Kidney tubule cell (primary cell): ENCODE data around the gene ZNF593.

Source experiments
- DNase-seq: peaks from one replicate; pipeline ENCODE4 v3.0.0-alpha.2; 2018; ENCODE audit warnings: low spot score

The ZNF593 gene

DNA sequence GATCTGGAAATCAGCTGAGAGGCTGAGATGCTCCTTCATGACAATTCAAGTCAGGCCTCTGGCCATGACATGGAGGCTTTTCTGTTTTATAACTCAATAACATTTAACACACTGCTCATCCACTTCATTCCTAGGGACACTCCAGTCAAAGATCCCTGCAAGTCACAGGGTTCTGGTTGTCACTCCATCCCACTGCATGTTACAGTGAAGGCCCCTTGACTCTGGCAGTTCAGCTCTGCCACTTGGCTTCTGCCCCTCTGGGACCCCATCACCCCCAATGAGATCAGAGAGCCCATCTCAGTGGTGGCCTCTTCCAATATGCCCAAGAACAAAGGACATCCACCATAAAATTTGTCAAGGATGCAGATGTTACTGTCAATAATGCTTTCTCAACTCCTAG lies 20.8 kb upstream of the ZNF593 start:
- DNase-seq, result no peak

DNA sequence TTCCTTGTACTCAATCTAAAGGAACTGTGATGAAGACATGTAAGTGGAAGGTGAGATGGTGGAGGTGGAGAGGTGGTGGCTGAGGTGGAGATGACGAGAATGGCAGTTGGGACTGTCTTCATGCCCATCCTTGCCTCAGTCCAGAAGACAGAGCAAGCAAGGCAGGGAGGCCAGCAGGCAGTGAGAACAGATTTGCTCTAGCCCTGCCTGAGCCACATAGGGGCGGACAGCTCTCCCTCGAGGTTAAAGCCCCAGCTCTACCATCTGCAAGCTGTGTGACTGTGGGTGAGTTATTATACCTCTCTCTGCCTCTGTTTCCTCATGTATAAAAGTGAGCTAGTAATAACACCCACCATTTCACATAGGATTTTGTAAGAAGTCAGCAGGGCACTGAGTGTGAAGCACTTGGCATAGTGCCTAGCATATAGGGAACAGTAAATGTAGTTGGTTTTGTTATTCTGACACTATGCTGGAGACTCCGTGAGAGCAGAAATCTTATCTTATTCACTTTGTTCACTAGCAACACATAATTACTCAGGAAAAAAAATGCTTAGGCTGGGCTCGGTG lies 15.7 kb upstream of the ZNF593 start:
- DNase-seq, result no peak

- no peak for DNase-seq
Measured at GRCh38 chr1:26154750-26155149, 15.0 kb upstream of the ZNF593 start.

DNA sequence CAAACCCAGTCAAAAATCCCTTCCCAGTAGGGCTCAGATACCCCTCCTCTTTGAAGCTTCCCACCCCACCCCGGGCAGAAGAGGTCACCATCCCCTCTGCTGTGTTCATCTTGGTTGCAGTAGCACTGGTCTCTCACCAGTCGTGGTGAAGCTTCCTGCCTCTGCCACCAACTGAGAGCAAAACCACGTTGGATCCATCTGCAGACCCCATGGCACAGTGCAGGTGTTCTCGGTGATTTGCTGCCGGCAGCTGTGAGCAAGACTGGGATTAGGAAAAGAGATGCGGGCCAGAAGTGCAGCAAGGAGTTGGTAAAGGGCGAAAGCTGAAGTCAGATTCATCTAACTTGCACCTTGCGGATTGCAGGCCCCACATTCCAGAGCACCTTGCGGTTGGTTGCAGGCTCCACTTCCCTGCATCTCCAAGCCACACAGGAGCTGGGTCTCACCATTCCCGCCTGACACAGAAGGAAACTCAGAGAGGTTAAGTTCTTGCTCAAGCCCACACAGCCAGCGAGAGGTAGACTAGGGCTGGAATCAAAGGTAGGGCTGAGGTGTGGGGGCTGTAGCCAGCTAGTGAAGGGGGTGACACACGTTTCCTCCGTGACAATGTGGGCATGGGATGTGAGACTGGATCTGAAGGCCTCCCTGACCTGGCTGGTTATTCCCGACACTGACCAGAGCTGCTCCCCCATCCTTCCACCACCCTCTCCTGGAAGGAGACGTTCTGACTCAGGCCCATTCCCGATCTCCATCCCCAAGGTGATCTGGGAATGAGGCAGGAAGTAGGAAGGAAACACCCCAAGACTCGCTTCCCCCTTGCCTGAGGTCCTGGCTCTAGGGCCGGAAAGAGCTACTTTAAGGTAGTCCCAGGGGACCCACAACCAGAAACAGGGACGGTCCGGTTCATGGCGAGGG lies 14.1 kb upstream of the ZNF593 start:
- no peak for DNase-seq

GRCh38 chr1:26156285-26157038 lies 13.2 kb upstream of the ZNF593 start:
- DNase-seq, result no peak

DNA sequence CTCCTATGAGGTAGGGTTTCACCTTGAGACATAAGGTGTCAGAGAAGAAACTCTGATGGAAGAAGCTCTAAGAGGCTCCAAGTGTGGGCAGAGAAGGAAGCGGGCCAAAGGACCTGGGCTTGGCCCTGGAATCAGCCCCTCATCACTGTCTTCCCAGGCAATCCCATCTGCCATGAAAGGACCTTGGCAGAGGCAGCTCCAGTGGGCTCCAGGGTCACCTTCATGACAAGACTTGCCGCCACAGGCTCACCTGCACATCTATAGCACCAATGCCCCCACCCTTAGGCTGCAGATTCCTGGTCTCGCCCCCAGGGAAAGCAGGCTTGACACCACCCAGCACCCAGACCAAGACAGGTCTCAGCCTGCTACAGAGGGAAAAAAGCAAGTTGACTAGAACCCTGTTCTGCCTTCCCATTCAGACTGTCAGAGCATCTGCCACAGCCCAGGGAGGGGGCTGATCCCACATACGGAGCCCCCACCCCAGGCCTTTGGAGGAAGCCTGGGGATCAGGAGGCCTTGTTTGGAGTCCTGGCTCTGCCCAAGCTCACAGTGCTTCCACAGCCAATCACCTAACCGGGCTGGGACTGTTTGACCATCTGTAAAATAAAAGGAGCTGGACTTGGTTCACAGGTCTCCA lies 11.3 kb upstream of the ZNF593 start:
- no peak for DNase-seq

DNA sequence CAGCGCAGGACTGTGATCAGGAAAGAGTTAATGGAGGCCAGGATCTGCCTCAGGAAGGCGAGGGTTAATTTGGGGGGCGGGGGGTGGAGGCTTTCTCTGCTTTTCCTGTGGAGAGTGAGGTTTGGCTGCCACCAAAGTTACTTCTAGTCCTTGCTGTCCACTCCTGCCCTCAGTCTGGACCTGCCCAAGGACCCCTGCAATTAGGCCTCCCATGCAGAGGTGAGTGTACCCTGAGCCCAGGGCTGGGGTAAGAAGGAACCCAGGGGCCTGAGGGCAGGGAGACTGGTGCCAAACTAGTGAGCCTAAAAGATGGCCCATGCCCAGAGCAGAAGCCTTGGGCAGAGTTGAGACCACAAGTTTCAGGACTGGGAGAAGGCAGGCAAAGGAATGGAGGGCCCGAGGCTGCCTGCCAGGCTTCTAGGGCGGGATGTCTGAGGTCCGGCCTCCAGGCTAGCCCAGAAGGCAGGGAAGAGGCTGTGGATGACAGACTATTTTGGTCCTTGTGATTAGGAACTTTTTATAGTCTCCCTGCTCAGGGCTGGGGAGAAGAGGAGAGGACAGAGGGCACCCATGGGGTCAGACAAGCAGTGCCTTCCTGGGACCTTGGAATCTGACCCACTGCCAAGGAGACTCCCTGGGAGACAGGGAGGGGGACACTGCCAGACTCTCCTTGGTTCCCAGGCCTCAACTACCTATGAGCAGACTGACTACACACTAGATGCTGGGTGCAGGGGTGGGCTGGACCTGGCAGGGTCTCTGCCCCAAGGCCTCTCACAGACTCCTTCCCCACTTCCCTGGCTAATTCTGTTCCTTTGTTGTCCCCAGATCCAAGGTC lies 10.6 kb upstream of the ZNF593 start, which contains the start of gene FAM110D:
FAM110D (plus strand) TSS at position 172 of the 835 bp plus-strand sequence. CDS start 2,213 bp downstream, outside the sequence.
- DNase-seq, result no peak

- DNase-seq, result no peak
Measured at GRCh38 chr1:26159743-26160039, 10.0 kb upstream of the ZNF593 start.

- DNase-seq, result no peak
Measured at GRCh38 chr1:26160527-26161414, 8.9 kb upstream of the ZNF593 start.

DNA sequence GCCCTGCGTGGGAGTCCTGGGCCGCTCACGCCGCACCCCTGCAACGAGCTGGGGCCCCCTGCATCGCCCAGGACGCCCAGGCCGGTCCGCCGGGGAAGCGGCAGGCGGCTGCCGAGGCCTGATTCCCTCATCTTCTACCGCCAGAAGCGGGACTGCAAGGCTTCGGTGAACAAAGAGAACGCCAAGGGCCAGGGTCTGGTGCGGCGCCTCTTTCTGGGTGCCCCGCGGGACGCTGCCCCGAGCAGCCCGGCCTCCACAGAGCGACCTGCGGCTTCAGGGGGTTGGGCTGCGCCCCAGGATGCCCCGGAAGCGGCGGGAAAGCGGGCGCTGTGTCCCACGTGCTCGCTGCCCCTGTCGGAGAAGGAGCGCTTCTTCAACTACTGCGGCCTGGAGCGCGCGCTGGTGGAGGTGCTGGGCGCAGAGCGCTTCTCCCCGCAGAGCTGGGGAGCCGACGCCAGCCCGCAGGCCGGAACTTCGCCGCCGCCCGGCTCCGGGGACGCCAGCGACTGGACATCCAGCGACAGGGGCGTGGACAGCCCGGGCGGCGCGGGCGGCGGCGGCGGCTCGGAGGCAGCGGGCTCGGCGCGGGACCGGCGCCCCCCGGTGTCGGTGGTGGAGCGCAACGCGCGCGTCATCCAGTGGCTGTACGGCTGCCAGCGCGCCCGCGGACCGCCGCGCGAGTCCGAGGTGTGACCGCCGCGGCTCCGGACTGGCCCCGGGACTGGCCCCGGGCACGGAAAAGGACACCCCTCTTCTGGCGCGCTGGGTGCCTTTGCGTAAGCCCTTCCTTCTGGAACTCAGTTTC lies 8.1 kb upstream of the ZNF593 start:
- peak; percentile 49 for DNase-seq

DNA sequence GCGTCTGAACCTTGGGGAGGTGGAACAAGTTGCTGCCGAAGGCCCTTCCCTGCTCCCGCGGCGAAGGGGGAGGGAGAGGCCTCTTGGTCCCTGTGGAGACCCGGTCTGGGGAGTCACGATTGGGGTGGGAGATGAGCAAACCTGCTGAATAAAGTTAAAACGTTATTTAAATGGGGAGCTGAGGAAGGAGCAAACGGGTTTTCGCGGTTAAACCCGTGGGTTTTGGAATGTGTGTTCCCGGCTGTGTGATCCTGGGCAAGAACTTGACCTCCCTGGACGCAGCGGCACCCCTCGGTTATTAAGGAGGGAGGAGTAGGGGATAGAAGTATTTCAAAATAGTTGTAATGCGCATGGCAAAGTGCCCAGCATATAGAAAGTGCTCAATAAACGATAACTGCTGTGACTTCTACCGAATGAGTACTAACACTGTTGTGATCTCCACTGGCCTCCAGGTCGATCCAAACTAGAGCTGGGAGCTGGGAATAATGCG lies 7.4 kb upstream of the ZNF593 start:
- no peak for DNase-seq

DNA sequence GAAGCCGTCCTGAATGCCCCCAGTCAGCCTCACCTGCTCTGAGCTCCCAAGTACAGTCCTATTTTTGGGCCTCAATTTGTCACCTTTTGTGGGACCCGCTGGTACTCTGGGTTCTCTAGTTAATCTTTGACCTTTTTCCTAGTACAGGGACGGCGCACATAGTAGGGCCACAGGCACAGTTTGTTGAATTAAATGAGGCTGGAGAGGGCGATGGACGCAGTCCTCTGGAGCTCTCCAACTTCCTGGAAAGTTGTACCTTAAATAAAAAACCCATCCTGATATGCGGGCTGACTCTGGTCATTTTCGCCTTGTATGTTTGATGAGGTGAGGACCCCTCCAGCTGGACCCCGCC lies 6.0 kb upstream of the ZNF593 start:
- DNase-seq, result no peak

- DNase-seq, result peak; percentile 36
Measured at GRCh38 chr1:26164036-26164860, 5.5 kb upstream of the ZNF593 start.

DNA sequence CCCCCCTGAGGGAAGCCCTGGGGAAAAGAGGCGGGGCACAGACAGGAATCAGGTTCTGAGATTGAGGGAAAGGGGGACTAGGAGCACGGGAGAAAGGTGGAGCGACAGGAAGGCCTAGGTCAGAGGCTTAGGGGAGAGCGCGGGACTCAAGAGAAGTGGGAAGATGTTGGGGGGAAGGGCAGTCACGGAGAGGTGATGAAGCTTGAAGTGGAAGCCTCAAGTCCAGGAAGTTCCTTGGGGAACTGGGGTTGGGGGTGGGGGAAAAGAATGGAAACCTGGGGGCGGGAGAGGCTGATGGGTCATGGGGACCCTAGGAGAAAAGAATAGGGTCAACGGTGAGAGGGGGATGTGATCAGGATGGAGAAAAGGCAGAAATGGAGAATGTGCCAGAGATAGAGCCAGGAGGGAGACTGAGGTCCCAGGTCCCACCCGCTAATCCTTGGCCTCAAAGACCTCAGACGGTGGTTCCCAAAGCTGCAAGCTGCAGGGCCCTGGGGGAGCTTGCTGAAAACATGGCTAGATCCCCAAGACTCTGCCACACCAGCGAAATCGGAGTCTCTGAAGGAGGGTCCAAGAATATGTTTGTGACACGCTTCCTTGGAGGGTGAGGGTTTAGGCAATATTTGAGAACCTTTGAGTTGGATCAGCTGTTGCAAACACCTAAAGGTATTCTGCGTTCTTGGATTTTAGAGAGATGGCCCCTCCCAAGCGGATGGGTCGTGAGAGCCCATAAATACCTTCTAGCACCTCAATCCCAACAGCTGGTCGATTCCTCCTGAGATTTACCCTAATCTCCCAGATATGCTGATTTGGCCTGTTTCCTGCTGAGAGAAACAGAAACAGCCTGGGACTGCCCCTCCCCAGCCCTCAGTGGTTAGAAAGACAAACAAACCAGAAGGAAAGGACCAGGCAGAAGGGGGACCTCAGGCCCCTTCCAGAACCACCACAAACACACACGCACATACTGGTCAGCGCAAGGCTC lies 4.6 kb upstream of the ZNF593 start:
- DNase-seq, result no peak

DNA sequence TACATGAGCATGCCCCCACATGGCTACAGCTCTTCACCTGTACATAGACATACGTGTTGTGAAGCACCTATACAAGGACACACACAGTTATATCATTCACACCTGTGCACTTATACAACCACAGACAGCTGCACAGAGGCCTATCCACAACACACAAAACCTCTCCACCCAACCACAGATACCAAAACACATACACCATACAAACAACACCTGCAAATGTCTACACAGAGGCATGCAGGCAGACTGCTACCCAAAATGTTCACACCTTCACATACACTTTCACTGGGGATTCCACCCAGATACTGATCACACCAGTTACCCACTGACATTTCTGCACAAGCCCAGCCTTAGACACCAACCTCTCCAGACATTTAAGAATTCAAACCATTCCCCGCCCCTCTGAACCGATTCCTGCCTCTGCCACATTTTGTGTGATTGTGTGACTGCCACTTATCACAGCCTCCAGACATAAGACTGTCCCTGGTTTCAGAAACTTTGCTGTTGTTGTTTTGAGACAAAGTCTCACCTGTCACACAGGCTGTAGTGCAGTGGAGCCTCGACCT lies 2.9 kb upstream of the ZNF593 start:
- no peak for DNase-seq

DNA sequence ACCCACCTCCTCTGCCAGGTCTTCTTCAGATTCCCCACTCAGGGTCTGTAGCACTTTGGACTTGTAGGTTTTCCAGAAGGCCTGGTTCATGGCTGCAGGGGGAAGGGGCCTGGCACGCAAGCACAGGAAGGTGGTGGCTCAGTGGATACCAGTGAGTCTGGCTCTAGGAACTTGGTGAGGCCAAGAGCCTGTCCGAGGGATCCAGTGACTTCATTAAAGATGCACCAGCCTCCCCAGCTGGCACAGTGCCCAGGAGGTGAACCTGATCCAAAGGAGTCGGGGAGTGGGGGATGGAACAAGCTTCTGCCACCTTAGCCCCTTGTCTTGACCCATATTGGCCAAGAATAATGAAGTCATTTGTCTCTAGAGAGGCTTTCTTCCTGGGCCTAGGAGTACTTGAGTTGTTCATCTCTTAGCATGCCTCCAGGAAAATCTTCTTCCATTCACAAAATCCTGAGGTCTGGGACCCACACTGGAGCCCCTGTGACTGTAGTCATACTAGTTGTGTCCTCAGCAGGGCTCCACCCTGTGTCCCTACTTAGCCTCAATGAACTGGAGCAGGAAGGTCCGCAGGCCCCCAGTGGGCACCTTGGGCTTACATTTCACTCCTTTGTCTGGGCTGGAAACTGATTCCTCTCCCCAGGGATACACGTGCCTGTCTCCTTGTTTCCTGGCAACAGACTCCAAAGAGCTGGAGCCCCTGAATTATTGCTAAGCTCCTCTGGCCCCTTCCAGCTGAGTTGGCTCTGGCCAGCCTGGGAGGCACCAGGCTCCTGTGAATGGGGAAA lies 1.1 kb upstream of the ZNF593 start, which contains the start of gene C1orf232:
C1orf232 (minus strand) TSS at position 554 of the 788 bp plus-strand sequence; CDS start at position 90, 464 bp downstream.
- peak; percentile 36 for DNase-seq
